IPS DF 4.7 (cell line): ENCODE results near the gene SF1.

Source experiments
- DNase-seq: peaks from one replicate; pipeline ENCODE4 v3.0.0-alpha.2; 2013; ENCODE audit warnings: low spot score; ENCODE audit errors: extremely low read depth

The SF1 gene

DNA sequence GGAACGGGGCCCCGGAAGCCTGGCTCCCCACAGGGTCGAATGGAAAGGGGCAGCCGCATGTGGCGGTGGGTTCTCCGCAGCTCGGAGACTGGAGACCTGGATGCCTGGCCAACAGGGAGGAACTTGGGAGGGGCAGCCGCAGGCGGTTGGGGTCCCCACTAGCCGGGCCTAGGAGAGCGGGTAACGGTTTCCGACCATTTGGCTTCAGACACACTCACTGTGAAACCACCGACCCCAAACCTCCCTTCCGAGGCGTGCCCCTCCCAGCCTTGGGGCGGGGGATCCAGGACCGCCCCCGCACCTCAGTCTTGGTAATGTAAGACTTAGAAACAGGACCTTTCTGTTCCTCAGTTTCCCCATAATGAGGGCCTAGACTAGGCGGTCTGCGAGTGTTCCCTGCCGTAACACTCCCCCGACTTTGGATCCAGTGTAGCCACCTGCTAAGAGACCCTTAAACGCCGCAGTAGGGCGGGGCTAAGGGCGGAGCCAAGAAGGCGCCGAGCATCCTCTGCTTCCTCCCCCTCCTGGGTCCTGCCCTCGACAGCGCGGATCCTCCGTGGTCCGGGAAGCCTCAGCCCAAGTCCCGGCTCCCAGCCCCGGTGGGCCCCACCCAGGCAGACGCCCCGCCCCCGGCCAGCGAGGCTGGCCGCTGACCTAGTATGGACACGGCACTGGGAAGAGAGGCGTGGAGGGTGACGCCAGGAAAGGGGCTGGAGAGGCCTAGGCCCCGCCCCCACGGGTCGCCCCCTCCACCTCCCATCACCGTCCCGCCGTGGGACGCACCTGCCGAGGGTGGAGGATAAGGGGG is 32.6 kb downstream of the SF1 start:
- DNase-seq = no peak

DNA sequence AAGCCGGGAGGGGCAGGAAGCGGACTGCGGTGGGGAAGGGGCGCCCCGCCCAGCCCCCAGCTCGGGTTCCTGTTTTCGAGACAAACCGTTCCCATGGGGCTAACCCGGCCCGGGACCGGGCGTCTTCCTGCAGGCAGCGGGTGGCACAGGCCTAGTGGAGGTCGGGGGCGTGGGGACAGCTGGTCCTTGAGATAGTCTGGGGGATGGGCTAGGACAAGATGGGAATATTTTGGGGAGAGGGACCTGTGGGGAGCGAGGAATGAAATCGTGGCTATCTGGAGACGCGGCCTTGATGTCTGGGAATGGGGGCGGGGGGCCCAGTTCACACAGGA is 33.2 kb downstream of the SF1 start:
- no peak for DNase-seq

DNA sequence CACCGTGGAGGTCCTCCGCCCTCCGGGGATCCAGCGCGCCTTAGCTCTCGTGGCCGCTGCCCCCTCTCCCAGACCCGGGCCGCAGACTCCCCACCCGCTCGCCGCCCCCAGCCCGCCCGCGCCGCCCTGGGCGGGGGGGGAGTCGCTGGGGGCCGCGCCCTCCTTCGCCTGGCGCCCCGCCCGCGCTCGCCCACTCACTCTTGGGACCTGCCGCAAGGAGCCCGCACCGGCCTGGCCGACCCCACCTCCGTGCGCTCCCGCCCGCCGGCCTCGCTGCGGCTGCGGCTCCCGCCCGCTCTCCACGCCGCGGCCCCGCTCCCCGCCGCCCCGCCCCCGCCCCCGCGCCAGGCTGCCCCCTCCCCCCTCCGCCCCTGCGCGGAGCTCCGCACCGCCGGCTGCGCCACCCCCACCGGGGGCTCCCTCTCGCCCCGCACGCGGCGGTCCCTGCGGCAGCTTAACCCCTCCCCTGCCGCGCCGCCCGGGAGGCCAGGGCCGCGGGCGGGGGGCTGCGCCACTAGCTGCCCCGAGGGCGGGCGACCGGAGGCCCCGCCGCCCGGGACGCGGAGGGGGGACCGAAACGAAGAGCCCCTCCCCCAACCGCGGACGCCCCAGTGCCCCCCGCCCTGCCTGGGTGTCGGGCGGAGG is 33.7 kb downstream of the SF1 start:
- no peak for DNase-seq

DNA sequence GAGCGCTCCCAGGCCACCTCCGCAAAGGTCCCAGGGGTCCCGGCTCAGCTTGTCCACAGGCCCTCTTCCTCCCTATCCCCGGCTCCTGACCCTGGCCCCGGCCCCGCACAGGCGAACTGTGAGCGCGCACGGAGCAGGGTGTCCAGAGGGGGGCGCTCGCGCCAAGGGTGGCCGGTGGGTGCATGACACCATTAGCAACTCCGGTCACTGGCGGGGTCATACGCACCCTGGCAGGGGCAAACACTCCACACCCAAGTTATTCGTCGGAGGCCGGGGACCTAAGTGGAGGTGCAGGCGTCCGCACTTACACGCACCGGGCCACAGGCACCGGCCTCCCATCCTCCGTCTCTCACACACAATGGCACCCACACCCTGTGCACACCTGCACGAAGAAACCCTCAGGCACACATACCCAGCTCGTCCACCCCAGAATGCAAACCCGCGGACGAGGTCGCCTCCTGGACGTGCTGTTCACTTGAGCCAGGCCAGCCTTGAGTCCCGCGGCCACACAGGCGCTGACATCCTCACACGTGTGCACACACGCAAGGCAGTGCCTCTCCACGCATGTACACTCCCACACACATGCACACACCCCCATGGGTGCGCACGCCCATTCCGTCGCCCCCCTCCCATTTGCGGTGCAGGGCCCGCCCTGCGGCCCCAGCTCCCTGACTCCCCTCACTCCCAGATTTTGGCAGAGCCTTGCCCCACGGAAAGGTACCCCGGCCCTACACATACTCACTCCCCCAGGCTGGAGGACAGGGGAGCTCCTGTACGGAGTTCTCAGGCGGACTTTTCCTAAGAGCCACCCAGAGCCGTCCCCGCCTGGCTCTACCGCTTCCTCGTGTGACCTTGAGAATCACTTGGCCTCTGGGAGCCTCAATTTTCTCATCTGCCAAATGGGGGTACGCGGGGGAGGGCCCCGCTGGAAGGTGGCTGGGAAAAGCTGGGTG is 34.5 kb downstream of the SF1 start, which contains the start of gene RASGRP2:
Gene RASGRP2 (minus strand): TSS at position 552 of the 953 bp plus-strand sequence. CDS start 1,276 bp downstream, outside the sequence.
- DNase-seq = no peak

DNA sequence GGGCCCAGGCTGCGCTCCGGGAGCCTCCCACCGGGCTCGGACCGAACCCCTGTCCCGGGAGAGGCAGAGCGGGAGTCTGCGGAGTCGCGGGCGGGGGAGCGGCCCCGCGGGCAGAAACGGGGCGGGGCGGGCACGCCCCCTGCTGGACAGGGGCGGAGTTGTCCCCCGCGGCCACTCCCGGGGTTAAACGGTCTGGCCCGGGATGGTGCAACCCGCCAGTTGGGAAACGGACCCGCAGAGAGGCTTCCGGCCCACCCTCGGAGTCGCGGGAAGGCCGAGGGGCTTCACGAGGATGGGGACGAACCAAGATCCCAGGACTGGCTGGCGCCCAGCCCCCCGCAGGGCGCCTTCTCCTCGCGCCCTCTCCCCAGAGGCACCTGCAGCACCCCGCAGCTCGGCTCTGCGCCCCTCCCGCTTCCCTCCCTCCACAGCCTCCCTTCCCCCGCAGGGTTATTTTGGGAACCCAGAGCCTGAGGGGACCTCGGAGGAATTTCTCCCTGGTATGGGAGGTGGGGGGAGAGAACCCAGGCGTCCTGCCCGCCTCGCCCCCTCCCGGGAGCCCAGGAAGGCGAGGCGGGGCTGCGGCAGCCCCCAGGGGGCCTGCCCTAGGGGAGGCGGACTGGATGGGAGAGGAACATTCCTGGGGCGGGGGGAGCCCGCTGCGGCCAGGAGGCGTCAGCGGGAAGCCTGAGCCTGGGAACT is 35.3 kb downstream of the SF1 start:
- no peak for DNase-seq

DNA sequence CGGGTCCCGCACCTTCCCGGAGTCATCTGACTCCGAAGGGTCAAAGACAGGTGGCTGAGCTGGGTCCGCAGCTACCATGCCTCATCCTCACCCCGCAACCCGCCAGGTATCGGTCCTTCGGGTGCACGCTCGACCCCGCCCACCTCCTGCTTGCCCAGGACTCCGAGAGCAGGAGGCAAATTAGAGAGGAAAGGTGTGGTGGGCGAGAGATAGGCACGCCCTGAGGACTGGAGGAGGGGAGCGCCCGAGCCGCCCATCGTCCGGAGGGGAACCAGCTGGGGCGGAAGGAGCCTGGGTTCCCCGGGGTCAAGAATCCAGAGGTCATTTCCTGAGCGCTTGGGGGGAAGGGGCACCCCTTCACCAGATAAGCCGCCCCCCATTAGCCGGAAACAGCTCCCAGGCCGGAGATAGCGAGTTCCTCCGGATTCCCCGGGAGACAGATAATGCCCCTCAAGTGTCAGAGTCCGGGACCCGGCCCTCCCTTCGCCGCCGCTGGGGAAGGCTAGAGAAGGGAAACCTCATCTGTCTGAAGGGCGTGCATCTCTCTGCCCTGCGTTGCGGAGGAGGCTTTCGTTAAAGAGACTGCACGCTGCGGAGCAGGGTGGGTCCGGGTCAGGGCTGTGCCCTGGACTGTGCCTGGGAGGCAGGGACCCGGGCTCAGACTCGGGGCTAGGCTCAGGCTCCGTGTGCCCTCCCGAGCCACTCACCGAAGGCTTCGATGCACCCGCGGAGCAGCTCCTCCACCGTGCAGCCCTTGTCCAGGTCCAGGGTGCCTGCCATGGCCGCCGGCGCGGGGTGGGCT is 36.1 kb downstream of the SF1 start:
- no peak for DNase-seq

DNA sequence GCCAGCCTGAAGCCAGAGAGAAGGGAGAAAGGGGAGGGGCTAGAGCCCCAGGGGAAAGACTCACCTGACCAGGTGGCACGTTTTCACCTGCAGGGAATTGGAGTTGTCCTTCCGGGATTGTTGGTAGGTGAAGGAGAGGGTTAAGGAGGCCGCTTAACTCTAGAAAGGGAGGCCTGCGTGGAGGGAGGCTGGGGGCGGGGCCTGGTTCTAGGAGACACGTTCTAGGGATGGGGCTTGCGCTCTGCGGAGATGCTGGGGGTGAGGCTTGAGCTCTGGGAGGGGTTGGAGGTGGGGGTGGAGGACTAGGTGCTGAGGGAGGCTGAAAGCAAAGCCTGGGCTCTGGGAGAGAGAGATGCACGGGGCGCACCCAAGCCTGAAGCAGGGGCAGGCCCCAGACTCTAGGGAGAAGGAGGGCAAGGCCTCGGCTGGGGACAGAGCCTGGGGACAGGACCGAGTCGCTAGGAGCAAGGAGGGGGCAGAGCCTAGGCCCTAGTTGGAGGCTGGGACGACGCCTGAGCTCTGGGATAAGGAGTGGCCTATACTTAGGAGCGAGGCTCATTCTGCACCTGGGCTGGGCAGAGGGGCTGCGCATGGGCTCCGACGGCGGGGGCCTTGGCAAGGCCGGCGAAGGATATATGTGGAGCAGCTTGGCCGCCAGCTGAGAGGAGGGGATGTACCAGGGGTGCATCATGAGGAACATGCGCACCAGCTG is 36.8 kb downstream of the SF1 start:
- no peak for DNase-seq

DNA sequence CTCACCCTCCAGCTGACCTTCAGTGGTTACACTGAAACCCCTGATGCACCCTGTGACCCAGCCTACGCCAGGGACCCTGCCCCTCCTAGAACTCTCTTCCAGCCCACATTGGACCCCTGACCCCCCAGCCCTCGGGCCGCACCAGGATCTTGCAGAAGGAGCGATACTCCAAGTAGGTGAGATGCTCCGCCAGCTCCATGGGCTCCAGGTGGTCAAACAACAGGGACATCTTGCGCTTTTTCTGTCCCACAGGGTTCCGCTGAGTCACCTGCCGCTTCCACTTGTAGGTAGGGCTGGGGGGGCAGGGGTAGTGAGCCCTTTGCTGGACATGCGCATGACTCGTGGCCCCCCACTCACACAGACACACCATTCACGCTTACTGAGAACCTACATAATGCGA is 38.5 kb downstream of the SF1 start:
- DNase-seq = no peak

DNA sequence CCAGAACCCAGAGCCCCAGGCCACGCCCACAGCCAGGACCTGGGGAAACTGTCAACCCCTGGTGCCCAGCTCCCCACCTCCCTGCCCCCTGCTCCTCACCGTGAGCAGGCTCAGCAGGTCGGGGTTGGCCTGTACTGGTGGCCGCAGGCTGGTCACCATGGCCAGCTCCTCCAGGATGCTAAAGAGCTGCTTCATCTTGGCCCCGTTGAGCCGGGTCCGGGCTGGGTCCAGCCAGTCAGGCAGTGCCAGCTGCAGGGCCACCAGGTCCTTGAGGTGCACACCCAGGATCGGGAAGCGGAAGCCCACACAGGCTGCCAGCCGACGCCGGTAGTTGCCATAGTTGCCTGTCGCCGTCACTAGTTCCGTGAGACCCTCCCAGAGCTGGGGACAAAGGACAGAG is 41.7 kb downstream of the SF1 start:
- no peak for DNase-seq

DNA sequence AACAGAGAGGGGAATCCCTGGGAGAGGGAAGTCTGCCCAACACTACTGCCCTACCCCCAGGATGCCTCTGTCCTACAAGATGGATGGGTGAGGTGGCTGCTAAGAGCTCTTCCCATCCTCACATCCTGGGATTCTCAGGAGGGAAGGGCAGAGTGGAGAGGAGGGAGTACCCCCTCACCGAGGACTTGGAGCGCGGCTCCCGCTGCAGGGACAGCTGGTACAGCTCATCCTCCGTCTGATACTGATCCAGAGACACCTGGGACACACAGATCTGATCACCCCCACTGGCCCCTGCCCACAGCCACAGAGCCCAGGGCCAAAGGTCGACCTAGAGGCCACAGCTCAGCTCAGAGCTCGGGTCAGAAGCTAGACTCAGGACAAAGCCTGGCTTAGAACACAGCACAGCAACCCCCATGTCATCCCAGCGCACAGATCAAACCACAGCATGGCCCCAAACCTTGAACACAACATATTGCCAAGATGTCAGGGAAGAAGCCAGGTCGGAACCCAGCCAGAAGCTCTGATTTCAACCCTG is 42.5 kb downstream of the SF1 start:
- no peak for DNase-seq

DNA sequence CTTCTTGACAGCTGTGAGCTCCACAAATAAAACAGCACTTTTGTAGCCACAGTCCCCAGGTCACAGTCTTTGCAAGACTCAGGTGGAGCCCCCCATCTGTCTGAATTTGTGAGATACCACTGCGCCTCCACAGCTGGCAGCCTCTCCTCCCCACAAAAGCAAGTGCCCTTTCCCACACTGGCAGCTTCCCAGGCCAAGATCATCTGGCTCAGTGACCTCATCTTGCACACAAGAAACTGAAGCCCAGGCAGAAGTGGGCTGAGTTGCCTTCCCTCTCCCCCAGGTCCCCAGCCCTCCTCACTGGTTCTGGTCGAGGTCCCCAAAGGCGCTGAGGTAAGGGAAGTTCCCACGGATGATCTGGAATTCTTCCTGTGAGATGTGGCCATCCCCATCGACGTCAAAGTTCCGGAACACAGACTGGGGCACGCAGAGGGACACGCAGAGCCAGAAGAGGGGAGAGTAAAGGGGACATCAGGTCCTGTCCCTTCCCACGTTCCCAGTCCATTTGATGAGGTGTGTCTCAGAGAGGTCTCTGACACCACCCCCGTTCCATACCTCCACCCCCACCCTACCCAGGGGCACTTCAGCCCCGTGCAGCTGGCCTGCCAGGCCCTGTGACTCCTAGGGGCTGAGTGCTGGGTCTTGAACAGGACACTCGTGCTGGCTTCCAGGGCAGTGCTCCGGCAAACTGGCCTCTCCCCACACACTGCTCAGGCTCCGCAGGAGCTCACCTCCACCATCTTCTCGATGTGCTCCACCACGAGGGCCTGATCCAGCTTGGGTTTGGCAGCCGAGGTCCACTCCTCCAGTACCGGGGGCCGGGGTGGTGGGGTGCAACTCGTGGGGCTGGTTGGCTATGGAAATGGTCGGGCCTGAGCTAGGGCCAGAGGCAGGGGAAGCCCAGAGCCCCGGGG is 43.3 kb downstream of the SF1 start:
- no peak for DNase-seq

DNA sequence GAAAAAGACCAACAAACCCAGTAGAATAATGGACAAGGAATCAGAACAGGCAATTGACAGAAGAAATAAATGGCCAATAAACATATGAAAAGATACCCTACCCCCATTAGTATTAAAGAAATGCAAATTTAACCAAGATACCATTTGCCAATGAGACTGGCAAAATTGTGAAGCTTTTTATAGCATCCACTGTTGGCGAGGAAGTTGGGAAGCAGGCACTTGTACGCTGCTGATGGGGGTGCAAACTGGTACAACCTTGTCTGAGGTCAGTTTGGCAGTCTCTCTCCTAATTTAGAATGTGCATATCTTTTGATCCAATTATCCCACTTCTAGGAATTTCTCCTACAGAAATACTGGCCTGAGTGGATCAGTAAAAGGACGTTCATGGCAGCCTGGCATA is 46.7 kb downstream of the SF1 start:
- no peak for DNase-seq

DNA sequence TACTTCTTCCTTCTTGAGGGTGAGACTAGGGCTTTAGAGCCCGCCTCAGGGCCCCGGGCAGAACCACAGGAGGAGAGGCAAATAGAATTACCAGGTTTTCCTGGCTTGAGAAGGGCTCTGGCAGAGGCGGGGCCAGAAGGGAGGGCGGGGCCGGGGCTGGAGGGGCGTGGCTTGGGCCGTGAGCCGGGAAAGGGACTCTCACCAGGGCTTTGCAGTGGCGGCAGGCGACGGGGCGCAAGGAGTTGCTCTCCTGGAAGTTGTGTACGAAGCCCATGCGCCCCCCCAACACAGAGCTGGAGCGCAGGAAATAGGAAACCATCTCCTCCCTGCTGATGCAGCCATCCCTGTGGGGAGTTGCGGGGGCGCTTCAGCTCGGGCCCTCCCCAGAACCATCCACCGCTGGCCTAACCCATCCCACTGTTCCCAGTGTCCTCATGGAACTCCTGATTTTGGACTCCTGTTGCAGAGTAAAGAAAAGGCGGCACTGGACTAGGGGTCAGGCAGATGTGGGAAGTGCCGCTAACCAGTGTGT is 48.4 kb downstream of the SF1 start:
- DNase-seq = no peak

DNA sequence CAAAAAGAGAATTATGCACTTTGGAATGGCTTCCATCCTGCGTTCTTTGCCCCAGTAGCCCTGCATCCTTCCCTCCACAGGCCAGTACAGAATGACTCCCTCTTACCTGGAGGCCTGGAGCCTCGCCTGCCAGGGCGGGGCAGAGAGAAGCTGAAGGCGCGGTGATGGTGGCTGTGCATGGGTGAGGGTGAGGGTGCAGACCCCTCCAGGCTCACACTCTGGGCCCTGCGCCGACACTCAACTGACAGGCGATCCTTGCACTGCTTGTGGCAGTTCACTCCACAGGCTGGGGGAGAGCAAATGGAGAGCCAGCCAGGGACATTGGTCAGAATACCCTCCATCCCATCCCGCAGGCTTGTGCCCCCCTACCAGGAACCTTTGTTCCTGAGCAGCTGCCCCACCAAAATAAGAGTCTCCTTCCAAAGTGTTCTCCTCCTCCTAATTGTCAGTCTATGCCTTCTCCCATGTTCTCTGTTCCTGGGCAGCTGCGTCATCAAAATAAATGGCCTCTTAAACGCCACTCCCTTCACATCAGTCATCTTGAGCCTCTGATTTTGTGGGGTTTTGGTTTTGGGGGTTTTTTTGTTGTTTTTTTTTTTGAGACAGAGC is 49.5 kb downstream of the SF1 start:
- DNase-seq = no peak

DNA sequence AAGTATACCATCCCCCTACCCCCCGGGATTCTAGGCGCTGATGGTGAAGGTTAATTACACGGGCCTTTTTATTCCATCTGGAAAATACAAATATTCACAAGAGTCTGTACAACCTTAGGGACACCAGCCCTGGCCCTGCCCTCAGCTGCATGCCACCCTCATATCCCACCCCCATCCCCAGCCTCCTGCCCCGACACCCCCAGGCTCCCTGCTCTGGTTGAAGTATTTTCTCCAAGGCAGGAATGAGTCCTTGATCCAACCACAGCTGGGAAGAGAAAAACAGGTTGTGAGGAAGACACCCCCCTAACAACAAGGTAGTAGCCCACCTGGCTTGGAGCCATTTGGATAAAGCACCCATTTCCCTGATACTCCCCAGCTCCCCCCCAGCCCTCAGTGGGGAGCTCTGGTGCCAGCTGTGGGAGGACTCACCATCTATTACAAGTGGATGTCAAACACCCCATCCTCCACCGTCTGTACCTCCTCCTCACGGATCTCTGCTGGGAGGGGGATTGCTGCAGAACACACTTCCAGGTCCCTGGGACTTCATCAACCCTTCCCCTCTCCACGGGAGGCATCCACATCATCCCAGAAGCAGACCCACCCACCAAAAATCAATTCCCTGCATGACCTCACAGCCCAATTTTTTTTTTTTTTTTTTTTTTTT is 51.3 kb downstream of the SF1 start:
- DNase-seq = no peak

DNA sequence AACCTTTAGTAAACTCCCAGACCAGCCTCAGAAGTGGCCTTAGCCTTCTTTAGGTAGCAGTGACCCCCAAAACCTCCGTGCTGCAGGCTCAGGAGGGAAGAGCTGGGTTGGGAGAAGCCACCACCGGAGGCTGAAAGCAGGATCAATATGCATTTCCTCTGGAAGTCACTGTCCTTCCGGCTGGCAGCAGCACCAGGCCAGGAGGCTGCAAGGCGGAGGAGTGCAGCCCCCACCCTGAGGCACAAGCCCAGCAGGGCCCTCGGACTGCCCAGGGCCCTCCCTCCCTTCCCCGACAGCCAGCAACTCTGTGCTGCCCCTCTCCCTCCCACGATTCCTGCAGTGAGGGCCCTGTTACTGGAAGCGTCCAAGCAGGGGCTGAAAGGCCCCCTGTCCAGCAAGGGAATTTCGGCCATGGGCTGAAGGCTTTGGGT is 52.1 kb downstream of the SF1 start:
- no peak for DNase-seq

DNA sequence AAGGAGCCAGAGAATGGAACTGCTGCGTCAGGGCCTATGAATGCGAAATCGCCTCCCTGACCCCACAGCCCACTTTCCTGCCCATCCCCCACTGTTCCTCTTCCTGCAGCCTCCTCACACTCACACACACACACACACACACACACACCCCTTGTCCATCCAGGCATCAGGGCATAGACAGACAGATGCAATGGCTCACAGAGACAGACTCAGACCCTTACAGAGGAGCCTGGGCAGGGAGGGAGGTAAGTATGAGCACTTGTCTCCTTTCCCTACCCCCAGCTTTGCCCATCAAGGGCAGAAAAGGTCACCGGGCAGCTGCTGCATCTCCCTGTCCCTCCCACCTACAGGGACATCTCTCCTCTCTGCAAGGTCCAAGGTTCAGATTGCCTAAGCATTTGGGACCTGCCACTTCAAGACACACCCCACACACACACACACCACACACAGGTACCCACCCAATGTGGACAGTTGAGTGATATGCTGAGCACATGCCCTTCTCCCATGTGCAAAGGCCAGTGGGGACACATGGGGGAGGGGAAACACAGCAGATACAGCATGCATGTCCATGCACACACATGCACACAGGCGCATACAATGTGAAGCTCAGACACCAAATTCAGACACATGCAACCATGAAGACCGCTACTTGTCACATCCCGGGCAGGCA is 53.3 kb downstream of the SF1 start:
- DNase-seq = no peak
